Mesenteric fat pad (tissue), 1 donor: Measurements from ENCODE around the gene MPP1. TPM values are rescaled to one million over a fixed set of nuclear protein-coding genes. Genes with fewer than 3 reads are reported as not detected.

Source experiments
- DNase-seq: peaks from one replicate; pipeline ENCODE4 v3.0.0-alpha.2; 2020; ENCODE audit warnings: low spot score
- total RNA-seq: library from RNA; stranded (reverse); fragmentation: NEBNext Ultra II Directional; extraction: Animal tissue kit (Norgen Biotek cat#: 25700); gene quantifications from one replicate; pipeline ENCODE4 v1.2.1, GENCODE V29; 2021
- donor health status: DM: yes; HTN: yes; CAD: no.

The MPP1 gene
- total RNA-seq, 1 donor from 2014 or later: 85.1 TPM

DNA sequence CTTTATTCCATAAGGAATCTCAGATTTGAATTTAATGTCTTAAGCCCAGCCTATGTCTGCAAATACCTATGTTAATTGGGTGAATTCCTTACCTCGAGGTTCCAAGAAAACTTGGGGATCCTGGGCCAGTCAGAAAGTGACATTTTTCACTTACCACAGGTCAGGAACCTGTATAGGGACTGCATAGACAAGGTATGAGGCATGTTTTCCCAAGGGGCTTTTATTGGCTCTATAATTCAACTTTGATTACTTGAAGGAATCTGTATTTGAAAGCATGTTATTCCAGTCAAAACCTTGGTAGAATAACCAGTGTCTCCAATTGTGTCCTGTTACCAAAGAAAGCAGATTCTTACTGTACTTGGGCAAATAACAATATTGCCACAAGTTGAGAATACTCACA is 8.5 kb upstream of the MPP1 start:
- DNase-seq: no peak

DNA sequence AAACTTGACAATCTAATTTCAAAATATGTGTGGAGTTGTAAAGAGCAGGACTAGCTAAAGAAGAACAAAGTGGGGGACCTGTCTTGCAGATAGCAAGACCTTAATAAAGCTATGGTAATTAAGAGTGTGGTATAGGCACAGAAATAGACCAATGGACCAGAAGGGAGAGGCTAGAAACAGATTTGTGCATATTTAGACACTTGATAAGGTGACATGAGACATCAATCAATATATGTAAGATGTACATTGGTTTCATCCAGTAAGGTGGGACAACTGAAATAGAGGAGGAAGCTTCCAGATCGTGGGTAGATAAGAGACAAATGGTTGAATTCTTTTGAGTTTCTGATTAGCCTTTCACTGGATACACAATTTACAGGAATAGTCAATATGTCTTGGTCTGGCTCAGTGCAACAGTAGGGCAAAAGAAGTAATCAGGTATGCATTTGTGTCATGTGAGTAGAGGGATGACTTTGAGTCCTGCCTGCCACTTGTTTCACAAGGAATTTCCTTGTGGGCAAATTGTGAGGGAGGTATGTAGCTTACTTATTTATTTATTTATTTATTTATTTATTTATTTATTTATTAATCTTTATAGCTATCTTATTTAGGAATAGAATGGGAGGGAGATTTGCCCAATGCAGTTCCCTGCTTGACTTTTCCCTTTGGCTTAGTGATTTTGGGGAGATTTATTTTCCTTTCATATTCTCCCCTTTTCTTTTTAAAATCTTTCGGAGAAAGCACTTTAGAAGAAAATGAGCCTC is 7.2 kb upstream of the MPP1 start:
- no peak for DNase-seq

DNA sequence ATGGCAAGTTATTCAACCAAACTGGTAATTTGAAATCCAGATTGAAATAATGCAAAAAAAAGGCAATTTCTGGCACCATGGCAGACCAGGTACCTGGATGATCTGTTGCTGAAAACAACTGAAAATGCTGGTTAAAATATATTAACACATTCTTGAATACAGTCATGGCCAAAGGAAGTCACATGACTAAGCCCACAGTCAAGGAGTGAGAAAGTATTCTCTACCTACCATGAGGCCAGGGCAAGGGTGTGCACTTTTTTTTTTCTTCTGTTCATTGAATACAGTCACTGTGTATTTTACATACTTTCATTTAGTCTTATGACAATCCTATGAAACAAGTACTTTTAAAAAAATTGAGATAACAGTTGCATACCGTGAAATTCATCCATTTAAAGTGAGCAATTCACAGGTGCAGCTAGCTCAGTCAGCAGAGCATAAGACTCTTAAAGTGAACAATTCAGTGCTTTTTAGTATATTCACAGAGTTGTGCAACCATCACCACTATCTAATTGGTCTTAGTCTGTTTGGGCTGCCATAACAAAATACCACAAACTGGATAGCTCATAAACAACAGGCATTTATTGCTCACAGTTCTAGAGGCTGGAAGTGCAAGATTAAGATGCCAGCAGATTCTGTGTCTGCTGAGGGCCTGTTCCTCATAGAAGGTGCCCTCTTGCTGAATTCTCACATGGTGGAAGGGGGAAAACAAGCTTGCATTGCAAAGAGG is 4.8 kb upstream of the MPP1 start:
- no peak for DNase-seq

GRCh38 chrX:154806837-154807501 is 1.7 kb upstream of the MPP1 start:
- no peak for DNase-seq

- DNase-seq: no peak
Observed at GRCh38 chrX:154805696-154806091, 409 bp upstream of the MPP1 start.

DNA sequence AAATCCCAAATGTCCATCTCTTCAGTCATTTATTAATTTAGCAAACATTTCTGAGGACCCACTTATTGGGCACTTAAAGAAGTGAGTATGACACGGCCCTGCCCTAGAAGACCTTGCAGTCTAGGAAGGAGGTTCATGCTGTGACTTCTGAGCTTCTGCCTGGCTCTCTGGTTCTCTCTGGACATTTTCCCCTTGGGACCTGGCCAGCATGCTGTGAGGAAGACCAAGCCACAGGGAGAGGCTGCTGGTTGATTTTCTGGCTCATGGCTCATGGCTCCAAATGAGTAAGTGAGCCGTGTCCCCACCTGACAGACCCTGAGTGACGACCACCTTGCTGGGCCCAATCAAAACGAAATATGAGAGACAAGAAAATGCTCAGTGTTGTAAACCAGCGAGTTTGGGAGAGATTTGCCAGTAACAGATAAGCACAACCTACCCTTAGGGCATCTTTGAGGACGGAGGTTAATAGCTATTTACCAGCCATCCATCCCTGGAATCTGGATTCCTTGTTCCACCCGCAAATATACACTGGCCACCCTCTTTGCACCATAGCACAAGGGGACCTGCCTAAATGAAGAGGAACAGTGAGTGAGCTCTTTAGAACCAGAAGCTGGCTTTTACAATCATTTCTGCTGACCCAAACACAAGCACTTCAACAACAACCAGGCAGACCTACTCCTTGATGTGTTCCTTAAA is 876 bp downstream of the MPP1 start:
- DNase-seq: no peak

- no peak for DNase-seq
Observed at GRCh38 chrX:154802947-154803346, 2.3 kb downstream of the MPP1 start.

- DNase-seq: no peak
Observed at GRCh38 chrX:154800478-154801210, 4.6 kb downstream of the MPP1 start.

DNA sequence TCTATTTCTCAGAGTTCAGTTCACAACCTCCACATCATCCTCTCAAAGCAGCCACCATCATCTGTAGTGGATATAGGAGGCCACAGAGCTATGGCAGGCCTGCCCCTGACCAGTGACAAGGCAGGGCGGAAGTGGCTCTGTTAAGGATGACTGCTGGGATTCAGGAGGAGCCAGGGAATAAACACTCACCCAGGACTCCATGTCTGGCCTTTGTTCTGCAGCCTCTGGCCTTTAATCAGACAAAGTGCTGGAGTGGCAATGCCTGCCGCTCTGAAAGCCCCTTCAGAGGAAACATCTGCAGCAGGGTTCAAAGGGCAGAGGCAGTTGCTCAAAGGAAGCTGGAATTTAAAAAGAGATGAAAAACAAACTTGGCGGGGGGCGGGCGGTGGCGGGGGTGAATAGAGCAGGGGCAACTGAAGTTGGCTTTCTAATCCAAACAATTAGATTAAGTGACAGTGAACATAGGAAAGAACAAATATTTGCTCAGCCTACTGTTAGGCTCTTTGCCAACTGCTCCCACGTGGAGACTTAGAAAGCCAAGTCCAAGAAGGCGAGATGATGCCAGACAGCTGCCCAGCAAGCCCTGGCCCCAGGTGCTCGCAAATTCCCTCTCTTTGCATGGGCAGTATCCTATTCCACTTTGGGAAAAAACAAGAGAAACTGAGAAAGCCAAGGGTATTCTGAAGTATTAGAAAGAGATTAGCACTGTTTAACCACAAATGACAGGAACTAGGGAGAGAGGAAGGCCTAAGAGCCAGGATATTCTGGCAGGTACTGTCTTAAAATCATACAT is 5.5 kb downstream of the MPP1 start:
- no peak for DNase-seq

- DNase-seq: no peak
Observed at GRCh38 chrX:154797006-154797405, 8.3 kb downstream of the MPP1 start.

DNA sequence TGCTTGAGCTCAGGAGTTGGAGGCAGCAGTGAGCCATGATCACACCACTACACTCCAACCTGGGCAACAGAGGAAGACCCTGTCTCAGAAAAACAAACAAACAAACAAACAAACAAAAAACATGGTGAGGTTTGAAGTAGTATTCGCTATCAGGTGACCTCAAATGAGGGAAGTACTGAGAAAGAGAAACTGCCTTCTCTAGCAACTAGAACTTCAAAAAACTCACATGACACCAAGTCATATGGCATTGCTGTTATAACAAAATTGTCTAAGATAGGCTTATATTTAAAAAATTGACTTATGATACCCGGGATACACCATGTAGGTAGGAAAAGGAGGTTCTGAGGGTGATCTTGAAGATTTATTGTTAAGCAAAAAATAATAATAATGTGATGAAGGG is 10.3 kb downstream of the MPP1 start:
- DNase-seq: no peak

DNA sequence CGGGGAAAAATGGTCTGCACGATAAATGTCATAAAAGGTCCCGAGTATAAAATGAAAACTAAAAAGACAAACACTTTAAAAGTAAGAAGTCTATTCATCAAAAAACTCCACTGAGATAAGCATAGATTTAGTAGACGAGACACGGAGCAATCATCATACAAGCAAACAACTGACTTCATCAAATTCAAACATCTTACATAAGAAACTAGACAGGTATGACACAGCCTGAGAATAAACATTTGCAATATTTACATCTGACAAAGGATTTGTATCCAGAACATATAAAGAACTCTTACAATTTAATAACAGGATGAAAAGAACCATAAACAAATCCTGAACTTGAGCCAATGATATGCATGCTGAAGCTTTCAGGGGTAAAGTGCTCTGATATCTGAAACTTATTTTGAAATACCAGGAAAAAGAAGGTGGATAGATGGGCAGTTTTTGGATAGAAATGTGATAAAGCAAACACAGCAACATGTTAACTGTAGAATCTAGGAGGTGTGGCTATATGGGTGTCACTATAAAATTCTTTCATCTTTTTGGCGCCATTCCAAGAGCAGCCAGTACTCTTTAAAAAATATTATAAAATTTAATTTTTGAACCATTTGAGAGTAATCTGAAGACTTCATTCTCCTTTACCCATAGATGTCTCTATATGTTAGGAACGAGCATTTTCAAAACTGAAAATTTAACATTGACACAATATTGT is 12.0 kb downstream of the MPP1 start:
- no peak for DNase-seq

DNA sequence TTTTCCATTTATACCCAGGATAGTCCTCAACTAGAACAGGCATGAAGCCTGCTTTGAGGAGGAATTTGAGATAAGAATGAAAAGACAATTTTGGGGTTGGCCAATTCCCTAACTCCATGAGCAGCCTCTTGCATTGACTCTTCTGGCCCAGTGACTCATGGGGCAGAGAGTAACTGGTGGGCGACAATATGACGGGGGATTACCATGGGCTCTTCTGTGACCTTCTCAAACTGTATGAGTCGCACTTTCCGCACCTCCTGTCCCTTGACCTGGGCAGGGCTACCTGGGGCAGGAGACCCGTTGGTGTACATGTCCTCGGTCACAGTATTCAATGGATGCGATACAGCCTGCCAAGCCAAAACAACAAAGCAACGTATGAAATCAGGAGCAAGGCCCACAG is 13.3 kb downstream of the MPP1 start:
- DNase-seq: no peak

DNA sequence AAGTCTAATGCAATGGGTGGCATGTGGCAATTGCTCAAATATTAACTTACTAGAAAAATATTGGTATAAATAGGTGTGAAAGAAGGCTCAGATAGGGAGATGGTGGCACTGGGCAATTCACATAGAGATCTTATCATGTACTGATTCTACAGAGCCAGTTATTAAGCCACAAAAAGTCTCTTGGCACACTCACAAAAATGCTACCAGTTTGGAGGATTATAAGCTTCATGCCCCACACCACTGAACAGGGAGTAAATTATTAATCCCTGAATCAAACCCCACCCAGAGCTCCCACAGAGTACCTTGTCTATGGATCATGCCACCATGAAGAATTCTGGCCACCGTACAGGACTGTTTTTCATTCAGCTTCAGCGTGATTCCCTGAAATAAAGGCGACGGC is 13.8 kb downstream of the MPP1 start:
- no peak for DNase-seq

DNA sequence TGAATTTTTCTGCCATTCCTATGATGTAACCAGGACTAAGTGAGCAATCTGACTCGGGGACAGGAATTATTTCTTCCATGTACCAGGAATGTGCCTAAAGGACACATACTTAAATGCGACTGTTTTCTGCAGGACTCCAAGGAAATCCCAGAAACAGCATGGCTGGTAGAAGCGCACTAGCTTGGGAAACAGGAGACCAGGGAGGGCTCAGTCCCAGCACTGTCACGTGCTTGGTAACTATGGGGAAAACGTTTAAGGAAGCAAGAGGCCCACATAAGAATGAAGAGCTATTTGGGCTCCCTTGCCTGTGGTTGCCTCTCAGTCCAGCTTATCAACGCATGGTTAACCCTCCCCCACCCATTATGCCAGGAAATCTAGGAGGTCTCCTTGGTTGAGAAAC is 19.6 kb downstream of the MPP1 start:
- no peak for DNase-seq

DNA sequence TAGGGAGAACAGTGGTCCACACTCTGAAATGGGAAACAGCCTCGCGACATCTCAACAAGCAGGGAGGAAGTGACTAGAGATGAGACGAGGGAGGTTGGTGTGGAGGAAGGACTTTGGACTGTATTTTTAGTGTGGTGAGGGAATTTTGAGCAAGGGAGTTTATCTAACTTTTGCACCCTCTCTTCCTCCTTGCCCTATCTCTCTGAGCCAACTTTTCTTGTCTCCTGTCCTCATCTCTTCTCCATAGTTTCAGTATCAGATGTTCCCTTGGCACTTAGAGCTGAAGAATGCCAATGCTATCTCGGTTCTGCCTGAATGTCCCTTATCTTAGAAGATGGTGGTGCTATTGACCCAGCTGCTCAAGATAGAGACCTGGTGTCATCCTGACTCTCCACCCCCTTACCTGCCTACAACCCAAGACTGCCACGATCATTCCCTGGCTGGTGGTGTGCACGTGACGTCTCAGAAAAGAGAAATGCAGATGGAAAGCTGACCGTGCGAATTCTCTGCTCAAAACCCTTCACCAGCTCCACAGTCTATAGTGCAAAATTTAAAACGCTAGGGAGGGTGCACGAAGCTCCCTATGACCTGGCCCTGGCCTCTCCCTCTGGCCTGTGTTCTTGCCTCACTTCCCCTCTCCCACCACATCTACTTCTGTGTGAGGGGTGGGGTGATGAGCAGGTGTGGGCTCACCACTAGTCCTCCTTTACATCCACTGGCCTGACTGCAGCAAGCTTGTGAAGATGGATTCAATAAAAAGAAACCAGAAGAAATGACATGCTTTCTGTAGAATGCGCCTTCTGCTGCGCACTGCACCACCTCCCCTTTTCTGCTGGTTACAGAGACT is 20.9 kb downstream of the MPP1 start:
- DNase-seq: no peak

- DNase-seq: no peak
Observed at GRCh38 chrX:154780968-154781367, 24.3 kb downstream of the MPP1 start.

DNA sequence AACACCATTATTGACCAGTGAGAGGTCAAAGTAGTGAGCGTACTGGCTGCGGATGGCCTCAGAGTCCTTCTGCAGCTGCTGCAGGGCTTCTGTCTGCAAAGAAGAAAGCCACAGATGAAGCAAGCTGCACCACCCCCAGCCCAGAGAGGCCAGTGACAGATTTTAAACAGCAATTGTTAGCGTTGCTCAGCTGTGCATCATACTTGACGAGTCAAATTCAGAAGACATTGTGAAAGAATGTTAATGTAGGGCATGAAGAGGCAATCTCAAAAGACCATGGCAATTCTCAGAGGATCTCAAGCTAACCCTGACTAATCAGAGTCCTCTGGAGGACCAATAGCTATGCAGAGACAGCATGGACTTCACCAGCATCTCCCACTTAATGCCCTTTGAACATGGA is 26.0 kb downstream of the MPP1 start:
- DNase-seq: no peak

DNA sequence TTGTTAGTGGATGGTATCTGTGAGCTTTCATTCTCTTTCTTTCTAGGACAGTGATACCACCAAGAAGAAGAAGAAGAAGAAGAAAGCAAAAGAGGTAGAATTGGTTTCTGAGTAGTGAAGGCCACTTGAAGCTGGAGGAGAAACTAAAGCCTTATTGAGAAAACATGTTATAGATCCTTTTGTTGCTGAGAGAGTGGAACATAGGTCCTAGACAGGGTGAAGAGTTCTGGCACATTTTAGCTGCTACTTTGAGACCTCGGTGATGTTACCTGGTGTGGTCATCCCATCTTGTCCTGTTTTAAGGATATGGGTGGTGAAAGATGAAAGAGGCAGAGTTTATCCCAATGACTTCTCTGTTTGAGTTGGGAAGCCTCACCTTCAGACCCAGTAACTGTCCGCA is 28.5 kb downstream of the MPP1 start:
- DNase-seq: no peak
